DMS153 (cell line): ENCODE measurements around the gene FOXI2.
A peak's percentile ranks its signal among the peaks of the same experiment; 100 is the strongest.

ENCODE experiments used
- DNase-seq: peaks from one replicate; lab custom pipeline; 2025; lab: John Stamatoyannopoulos, UW

The FOXI2 gene

GRCh38 chr10:127736915-127737562 is at the start of gene FOXI2:
Gene FOXI2, plus strand, starts transcription at chr10:127737185. Its CDS starts 89 bp downstream, at chr10:127737274.
- DNase-seq: no peak

- DNase-seq: no peak
Observed at GRCh38 chr10:127687548-127687947, 49.4 kb upstream of the FOXI2 start.

- no peak for DNase-seq
Observed at GRCh38 chr10:127690176-127690835, 46.7 kb upstream of the FOXI2 start.

GRCh38 chr10:127694580-127695193 is 42.3 kb upstream of the FOXI2 start:
- no peak for DNase-seq

GRCh38 chr10:127695431-127695830 is 41.6 kb upstream of the FOXI2 start:
- DNase-seq: no peak

GRCh38 chr10:127698886-127699285 is 38.1 kb upstream of the FOXI2 start:
- no peak for DNase-seq

- DNase-seq: no peak
Observed at GRCh38 chr10:127699311-127699710, 37.7 kb upstream of the FOXI2 start.

GRCh38 chr10:127702271-127702670 is 34.7 kb upstream of the FOXI2 start:
- DNase-seq: no peak

GRCh38 chr10:127715249-127715648 is 21.7 kb upstream of the FOXI2 start:
- no peak for DNase-seq

GRCh38 chr10:127715782-127716378 is 21.1 kb upstream of the FOXI2 start:
- DNase-seq: peak; percentile 24

- DNase-seq: no peak
Observed at GRCh38 chr10:127720142-127720541, 16.8 kb upstream of the FOXI2 start.

GRCh38 chr10:127720903-127721302 is 16.1 kb upstream of the FOXI2 start:
- DNase-seq: no peak

- no peak for DNase-seq
Observed at GRCh38 chr10:127734753-127735152, 2.2 kb upstream of the FOXI2 start.

GRCh38 chr10:127735156-127735555 is 1.8 kb upstream of the FOXI2 start:
- DNase-seq: no peak

GRCh38 chr10:127735723-127736221 is 1.2 kb upstream of the FOXI2 start:
- no peak for DNase-seq

- no peak for DNase-seq
Observed at GRCh38 chr10:127736222-127736914, 617 bp upstream of the FOXI2 start.

- no peak for DNase-seq
Observed at GRCh38 chr10:127737563-127738511, 852 bp downstream of the FOXI2 start.

- no peak for DNase-seq
Observed at GRCh38 chr10:127738512-127739424, 1.8 kb downstream of the FOXI2 start.

- no peak for DNase-seq
Observed at GRCh38 chr10:127739908-127740307, 2.9 kb downstream of the FOXI2 start.

GRCh38 chr10:127740596-127740995 is 3.6 kb downstream of the FOXI2 start:
- no peak for DNase-seq
